Neural cell (in vitro differentiated cells): ENCODE results near the gene MYOD1.

Experiments
- EP300 ChIP-seq: fragments of 450-650 bp; conservative IDR thresholded peaks from 2 replicates; pipeline ENCODE4 v1.6.1; 2014; ENCODE audit warnings: antibody characterized with exemption, mild to moderate bottlenecking, moderate library complexity; ENCODE audit not compliant: poor library complexity, severe bottlenecking
- MXI1 ChIP-seq: fragments of 450-650 bp; conservative IDR thresholded peaks from 2 replicates; pipeline ENCODE4 v1.6.1; 2014; ENCODE audit warnings: antibody characterized with exemption, mild to moderate bottlenecking; ENCODE audit not compliant: poor library complexity, severe bottlenecking
- POLR2AphosphoS5 ChIP-seq: IDR thresholded peaks from 2 replicates; pipeline ENCODE4 v1.6.1; 2012
- TAF1 ChIP-seq: IDR thresholded peaks from 2 replicates; pipeline ENCODE4 v1.6.1; 2012; ENCODE audit warnings: low read depth
- TF ChIP-seq, protein P1 (sequence below): fragments of 450-650 bp; IDR thresholded peaks from 2 replicates; pipeline ENCODE4 v1.5.1; 2014; ENCODE audit warnings: antibody characterized with exemption, mild to moderate bottlenecking, moderate library complexity; ENCODE audit not compliant: poor library complexity, severe bottlenecking
- TF ChIP-seq, protein P2 (sequence below): IDR thresholded peaks from 2 replicates; pipeline ENCODE4 v1.6.1; 2012; ENCODE audit warnings: borderline replicate concordance

GRCh38 chr11:17687946-17688670 lies 31.3 kb upstream of the MYOD1 start:
- TF ChIP-seq, protein P1, sequence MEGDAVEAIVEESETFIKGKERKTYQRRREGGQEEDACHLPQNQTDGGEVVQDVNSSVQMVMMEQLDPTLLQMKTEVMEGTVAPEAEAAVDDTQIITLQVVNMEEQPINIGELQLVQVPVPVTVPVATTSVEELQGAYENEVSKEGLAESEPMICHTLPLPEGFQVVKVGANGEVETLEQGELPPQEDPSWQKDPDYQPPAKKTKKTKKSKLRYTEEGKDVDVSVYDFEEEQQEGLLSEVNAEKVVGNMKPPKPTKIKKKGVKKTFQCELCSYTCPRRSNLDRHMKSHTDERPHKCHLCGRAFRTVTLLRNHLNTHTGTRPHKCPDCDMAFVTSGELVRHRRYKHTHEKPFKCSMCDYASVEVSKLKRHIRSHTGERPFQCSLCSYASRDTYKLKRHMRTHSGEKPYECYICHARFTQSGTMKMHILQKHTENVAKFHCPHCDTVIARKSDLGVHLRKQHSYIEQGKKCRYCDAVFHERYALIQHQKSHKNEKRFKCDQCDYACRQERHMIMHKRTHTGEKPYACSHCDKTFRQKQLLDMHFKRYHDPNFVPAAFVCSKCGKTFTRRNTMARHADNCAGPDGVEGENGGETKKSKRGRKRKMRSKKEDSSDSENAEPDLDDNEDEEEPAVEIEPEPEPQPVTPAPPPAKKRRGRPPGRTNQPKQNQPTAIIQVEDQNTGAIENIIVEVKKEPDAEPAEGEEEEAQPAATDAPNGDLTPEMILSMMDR = no peak
- TF ChIP-seq POLR2AphosphoS5 (no peak), TAF1 (no peak), EP300 (no peak), MXI1 (no peak)
- TF ChIP-seq, protein P2, sequence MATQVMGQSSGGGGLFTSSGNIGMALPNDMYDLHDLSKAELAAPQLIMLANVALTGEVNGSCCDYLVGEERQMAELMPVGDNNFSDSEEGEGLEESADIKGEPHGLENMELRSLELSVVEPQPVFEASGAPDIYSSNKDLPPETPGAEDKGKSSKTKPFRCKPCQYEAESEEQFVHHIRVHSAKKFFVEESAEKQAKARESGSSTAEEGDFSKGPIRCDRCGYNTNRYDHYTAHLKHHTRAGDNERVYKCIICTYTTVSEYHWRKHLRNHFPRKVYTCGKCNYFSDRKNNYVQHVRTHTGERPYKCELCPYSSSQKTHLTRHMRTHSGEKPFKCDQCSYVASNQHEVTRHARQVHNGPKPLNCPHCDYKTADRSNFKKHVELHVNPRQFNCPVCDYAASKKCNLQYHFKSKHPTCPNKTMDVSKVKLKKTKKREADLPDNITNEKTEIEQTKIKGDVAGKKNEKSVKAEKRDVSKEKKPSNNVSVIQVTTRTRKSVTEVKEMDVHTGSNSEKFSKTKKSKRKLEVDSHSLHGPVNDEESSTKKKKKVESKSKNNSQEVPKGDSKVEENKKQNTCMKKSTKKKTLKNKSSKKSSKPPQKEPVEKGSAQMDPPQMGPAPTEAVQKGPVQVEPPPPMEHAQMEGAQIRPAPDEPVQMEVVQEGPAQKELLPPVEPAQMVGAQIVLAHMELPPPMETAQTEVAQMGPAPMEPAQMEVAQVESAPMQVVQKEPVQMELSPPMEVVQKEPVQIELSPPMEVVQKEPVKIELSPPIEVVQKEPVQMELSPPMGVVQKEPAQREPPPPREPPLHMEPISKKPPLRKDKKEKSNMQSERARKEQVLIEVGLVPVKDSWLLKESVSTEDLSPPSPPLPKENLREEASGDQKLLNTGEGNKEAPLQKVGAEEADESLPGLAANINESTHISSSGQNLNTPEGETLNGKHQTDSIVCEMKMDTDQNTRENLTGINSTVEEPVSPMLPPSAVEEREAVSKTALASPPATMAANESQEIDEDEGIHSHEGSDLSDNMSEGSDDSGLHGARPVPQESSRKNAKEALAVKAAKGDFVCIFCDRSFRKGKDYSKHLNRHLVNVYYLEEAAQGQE = no peak
